ENCODE measurements around the gene RAI1. TPM values are rescaled to one million over a fixed set of nuclear protein-coding genes. Genes with fewer than 3 reads are reported as not detected.
A peak's percentile ranks its signal among the peaks of the same experiment; 100 is the strongest.

RAI1 gene
- total RNA-seq, 1 experiment from 2014 or later, result 46.8 TPM

- TF ChIP-seq, protein P1, sequence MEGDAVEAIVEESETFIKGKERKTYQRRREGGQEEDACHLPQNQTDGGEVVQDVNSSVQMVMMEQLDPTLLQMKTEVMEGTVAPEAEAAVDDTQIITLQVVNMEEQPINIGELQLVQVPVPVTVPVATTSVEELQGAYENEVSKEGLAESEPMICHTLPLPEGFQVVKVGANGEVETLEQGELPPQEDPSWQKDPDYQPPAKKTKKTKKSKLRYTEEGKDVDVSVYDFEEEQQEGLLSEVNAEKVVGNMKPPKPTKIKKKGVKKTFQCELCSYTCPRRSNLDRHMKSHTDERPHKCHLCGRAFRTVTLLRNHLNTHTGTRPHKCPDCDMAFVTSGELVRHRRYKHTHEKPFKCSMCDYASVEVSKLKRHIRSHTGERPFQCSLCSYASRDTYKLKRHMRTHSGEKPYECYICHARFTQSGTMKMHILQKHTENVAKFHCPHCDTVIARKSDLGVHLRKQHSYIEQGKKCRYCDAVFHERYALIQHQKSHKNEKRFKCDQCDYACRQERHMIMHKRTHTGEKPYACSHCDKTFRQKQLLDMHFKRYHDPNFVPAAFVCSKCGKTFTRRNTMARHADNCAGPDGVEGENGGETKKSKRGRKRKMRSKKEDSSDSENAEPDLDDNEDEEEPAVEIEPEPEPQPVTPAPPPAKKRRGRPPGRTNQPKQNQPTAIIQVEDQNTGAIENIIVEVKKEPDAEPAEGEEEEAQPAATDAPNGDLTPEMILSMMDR (conservative IDR thresholded peaks at IDR 0.05; ENCODE audit: low read depth, low read length), result no peak
- no peak for TF ChIP-seq EZH2 (IDR thresholded peaks at IDR 0.05; ENCODE audit: borderline replicate concordance, low read depth, low read length, poor library complexity, severe bottlenecking)
These were observed 13.2 kb downstream of the RAI1 start for GRCh38 chr17:17694169-17695081.

DNA sequence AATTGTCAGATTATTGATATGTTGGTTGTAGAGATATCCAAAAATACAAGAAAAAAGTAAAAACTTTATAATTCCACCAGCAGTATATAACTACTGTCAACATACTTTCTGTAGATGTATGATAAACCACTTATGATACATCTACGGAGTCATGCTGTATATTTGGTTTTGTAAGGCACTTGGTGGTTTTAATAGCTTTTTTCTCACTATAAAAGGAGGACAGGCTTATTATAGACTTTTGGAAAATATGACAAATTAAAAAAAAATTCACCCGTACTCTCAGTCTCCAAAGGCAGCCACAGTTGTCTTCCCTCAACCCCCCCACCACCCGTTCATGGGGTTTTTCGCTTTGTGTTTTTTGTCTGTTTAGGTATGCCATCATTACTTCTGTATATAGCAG, 14.8 kb downstream of the RAI1 start:
- Histone ChIP-seq H3K36me3 (ENCODE audit: insufficient read depth, low read length, poor library complexity, severe bottlenecking) (no peaks in the 10 kb centered on the region), H3K27me3 (replicated peaks; ENCODE audit: insufficient read depth, low read depth, low read length, poor library complexity) (no peaks in the 10 kb centered on the region), H3K4me3 (ENCODE audit: low read depth, low read length, poor library complexity, severe bottlenecking) (no peak overlapping the region), H3K27ac (ENCODE audit: low read depth, low read length, poor library complexity, severe bottlenecking) (no peak overlapping the region), H3K4me1 (ENCODE audit: insufficient read depth, low read length, poor library complexity, severe bottlenecking) (peaks cover 77% of the 10 kb centered on the region), H3K9me3 (ENCODE audit: low read depth, low read length, poor library complexity, severe bottlenecking) (no peaks in the 10 kb centered on the region)
- DNase-seq (ENCODE audit: low spot score), result no peak
- POLR2A ChIA-PET (ENCODE audit: low non-redundant PET), result no interaction called here
- CTCF ChIA-PET, result interaction anchor here (0.7 kb wide), 1 partner anchor 289 kb away, joined by 8 read pairs; no protein-coding TSS in a partner anchor
- BruUV-seq (replicated peaks), result no TSS peak
- intact Hi-C loops (cut with micrococcal nuclease; ENCODE audit: unreplicated experiment), result loop anchor here (5.0 kb wide), 1 partner anchor 96 kb away; no protein-coding TSS in a partner anchor
- no peak for TF ChIP-seq EZH2 (IDR thresholded peaks at IDR 0.05; ENCODE audit: borderline replicate concordance, low read depth, low read length, poor library complexity, severe bottlenecking)
- TF ChIP-seq, protein P1 (conservative IDR thresholded peaks at IDR 0.05; ENCODE audit: low read depth, low read length), result no peak

More at GRCh38 chr17:17694169-17695081, 13.2 kb downstream of the RAI1 start:
- Histone ChIP-seq H3K36me3 (ENCODE audit: insufficient read depth, low read length, poor library complexity, severe bottlenecking) (no peaks in the 10 kb centered on the region), H3K4me1 (ENCODE audit: insufficient read depth, low read length, poor library complexity, severe bottlenecking) (peaks cover 65% of the 10 kb centered on the region), H3K27ac (ENCODE audit: low read depth, low read length, poor library complexity, severe bottlenecking) (peak overlapping the region; percentile 83), H3K9me3 (ENCODE audit: low read depth, low read length, poor library complexity, severe bottlenecking) (no peaks in the 10 kb centered on the region), H3K4me3 (ENCODE audit: low read depth, low read length, poor library complexity, severe bottlenecking) (peak overlapping the region; percentile 62), H3K27me3 (replicated peaks; ENCODE audit: insufficient read depth, low read depth, low read length, poor library complexity) (no peaks in the 10 kb centered on the region)
- BruUV-seq (replicated peaks), result no TSS peak
- ChIA-PET POLR2A (ENCODE audit: low non-redundant PET) (no interaction called here), CTCF (interaction anchor here (0.5 to 0.9 kb wide), 2 partner anchors 54 to 87 kb away, joined by 5 to 6 read pairs; no protein-coding TSS in a partner anchor)
- intact Hi-C loops (cut with micrococcal nuclease; ENCODE audit: unreplicated experiment), result loop anchor here (5.0 kb wide), 1 partner anchor 98 kb away; no protein-coding TSS in a partner anchor
- peak; percentile 74 for DNase-seq (ENCODE audit: low spot score)

- Histone ChIP-seq H3K9me3 (ENCODE audit: low read depth, low read length, poor library complexity, severe bottlenecking) (no peaks in the 10 kb centered on the region), H3K27ac (ENCODE audit: low read depth, low read length, poor library complexity, severe bottlenecking) (peak overlapping the region; percentile 4), H3K4me1 (ENCODE audit: insufficient read depth, low read length, poor library complexity, severe bottlenecking) (peaks cover 72% of the 10 kb centered on the region), H3K27me3 (replicated peaks; ENCODE audit: insufficient read depth, low read depth, low read length, poor library complexity) (no peaks in the 10 kb centered on the region), H3K4me3 (ENCODE audit: low read depth, low read length, poor library complexity, severe bottlenecking) (no peak overlapping the region), H3K36me3 (ENCODE audit: insufficient read depth, low read length, poor library complexity, severe bottlenecking) (no peaks in the 10 kb centered on the region)
- DNase-seq (ENCODE audit: low spot score), result no peak
- no TSS peak for BruUV-seq (replicated peaks)
- ChIA-PET POLR2A (ENCODE audit: low non-redundant PET) (no interaction called here), CTCF (no interaction called here)
- intact Hi-C loops (cut with micrococcal nuclease; ENCODE audit: unreplicated experiment), result loop anchor here (5.0 kb wide), 1 partner anchor 95 kb away; no protein-coding TSS in a partner anchor
- TF ChIP-seq EZH2 (IDR thresholded peaks at IDR 0.05; ENCODE audit: borderline replicate concordance, low read depth, low read length, poor library complexity, severe bottlenecking), result no peak
- TF ChIP-seq, protein P1 (conservative IDR thresholded peaks at IDR 0.05; ENCODE audit: low read depth, low read length), result no peak
These were observed 15.8 kb downstream of the RAI1 start for GRCh38 chr17:17696882-17697633.
